Measurements from ENCODE around the gene RIMS3.

RIMS3 gene

DNA sequence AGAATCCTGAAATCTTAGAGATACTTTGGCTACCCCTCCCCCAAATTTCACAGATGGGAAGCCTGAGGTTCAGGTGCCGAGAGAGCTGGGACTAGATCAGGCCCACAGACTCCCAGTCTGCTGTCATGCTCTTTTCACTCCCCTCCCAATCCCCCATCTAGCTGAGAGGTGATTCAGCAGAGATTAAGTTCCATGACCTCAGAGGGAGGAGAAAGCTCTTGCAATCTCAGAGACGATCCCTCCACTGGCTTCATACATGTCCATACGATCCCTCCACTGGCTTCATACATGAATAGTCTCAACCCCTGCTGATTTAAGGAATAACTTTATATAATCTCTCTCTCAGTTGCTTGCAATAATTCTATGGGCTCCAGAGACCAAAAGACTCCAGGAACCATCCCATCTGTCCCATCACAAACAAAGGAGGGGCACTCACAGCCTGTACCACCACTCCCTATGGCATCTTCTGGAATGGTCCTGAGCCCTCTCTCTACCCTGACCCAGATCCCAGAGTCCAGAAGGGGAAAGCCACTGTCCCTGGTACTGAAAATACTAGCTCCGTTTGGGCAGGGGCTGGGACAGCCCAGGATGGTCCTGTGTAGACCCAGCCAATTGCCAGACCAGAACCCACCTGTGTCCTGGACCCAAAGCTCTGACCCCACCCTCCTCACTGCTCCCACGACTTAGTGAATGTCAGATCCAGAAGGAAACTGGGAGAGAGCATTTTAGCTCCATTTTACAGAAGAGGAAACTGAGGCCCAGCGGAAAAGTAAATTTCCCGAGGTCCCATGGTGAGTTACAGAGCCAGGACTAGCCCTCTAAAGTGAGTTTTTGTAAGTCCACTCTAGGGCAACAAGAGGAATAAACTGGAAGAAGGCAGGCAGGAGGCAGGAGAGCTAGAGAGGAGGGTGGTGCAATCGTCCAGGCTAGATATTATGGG is 27.1 kb downstream of the RIMS3 start:
- Histone ChIP-seq H3K4me3 (no peak overlapping the region), H3K27ac (no peak overlapping the region)
- no peak for DNase-seq (ENCODE audit: low spot score)
- TF ChIP-seq, protein P1, sequence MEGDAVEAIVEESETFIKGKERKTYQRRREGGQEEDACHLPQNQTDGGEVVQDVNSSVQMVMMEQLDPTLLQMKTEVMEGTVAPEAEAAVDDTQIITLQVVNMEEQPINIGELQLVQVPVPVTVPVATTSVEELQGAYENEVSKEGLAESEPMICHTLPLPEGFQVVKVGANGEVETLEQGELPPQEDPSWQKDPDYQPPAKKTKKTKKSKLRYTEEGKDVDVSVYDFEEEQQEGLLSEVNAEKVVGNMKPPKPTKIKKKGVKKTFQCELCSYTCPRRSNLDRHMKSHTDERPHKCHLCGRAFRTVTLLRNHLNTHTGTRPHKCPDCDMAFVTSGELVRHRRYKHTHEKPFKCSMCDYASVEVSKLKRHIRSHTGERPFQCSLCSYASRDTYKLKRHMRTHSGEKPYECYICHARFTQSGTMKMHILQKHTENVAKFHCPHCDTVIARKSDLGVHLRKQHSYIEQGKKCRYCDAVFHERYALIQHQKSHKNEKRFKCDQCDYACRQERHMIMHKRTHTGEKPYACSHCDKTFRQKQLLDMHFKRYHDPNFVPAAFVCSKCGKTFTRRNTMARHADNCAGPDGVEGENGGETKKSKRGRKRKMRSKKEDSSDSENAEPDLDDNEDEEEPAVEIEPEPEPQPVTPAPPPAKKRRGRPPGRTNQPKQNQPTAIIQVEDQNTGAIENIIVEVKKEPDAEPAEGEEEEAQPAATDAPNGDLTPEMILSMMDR (IDR thresholded peaks at IDR 0.05) = no peak

DNA sequence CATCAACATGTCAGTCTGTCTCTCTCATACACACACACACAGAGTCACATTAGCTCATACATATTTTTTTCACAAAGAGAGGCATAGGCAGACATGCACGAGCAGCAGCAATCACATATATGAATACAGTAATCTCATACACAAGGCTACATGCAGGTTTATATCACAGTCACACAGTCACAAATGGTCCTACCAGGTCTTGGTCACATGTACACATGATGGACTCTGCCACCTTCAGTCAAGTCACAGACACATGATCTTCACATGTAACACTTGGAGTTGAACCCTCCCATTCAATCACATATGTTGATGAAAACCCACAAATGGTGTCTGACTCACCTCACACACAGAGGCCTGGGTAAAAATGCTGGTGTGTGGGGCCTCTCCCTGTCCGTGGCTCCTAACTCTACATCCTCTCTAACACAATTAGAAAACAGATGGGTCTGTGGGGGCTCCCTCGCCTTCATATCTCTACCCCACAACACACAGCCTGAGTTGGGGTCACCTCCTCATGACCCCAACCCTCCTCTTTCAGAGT is 27.9 kb downstream of the RIMS3 start:
- TF ChIP-seq, protein P1 (IDR thresholded peaks at IDR 0.05) = no peak
- H3K27ac ChIP-seq = no peak overlapping the region
- no peak overlapping the region for H3K4me3 ChIP-seq
- DNase-seq (ENCODE audit: low spot score) = no peak

DNA sequence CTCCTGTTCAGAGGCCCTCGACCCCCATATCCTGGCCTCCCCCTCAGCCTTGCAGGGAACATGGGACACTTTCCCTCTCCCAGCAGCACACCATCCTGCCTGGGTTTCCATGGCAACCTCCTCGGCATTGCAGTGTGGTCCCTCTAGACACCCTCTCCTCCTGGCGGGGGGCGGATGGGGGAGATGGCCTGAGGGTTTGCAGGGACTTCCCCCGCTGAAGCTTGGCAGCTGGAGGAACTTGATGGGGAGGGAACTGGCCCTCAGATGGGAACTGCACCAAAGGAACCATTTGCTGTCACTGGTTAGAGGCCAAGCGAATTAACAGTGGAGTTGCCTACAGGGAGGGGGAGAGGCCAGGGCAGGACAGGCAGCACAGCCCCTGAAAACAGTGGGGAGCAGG is 28.7 kb downstream of the RIMS3 start:
- no peak overlapping the region for H3K27ac ChIP-seq
- no peak overlapping the region for H3K4me3 ChIP-seq
- TF ChIP-seq, protein P1 (IDR thresholded peaks at IDR 0.05) = no peak
- no peak for DNase-seq (ENCODE audit: low spot score)

DNA sequence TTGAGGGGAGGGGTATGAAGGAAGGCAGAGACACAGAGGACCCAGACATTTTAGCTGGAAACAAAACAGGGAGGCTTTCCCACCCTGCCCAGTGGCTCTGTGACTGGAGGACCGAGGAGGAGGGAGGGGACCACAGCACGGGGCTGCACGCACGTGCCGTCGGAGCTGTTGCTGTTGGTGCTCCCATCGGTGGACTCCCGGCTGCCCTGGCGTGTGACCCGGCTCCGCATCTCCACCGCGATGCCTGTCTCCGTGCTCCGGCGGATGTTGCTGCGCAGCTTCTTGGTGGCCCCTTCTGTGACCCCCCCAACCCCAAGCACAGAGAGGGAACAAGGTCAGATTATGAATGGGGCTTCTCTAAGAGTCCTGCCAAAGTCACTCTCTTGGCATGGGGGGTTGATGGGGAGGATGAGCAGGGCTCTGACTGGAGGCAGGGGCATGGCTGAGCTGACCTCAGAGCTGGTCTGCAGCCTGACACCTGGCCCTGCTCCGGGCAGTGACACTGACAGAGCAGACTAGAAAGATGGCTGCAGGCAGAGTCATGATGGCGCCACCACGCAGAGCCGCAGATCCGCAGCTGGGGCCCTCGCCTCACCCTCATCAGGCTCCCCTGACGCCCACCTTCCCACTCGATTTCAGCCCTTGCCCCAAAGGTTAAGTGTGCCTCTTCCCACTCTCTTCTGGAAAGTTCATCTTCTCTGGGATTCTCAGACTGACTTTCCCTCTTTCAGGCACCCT is 29.6 kb downstream of the RIMS3 start:
- DNase-seq (ENCODE audit: low spot score) = no peak
- TF ChIP-seq, protein P1 (IDR thresholded peaks at IDR 0.05) = no peak
- H3K4me3 ChIP-seq = no peak overlapping the region
- no peak overlapping the region for H3K27ac ChIP-seq

DNA sequence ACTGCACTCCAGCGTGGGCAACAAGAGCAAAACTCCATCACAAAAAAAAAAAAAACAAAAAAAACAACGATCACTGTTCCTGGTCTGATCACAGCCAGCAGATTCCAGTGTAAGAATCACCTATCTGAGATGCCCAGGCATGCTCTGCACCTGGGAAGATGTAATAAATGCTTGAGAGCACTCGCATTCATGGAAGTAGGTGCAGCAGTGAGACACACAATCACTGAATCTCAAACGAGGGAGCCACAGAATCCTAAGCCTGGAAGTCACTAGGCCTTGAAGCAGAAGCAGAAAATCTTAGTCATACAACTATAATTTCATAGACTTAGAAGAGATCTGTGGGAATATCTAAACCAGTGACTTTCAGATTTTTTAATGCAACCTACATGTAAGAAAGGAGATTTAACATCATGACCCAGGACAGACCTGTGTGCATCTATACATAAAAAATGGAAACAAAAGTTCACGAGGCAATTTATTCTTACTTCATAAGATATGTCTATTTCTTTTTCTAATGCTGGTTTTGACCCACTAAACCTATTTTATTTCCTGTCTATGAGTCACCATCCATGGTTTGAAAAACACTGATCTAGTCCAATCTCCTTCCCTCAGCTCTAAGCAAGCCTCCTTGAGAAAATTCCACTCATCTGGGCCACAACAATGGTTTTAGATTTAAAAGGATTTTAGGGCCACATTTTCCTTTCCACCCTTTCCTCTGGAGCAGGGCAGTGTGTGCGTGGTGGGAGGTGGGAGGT is 30.4 kb downstream of the RIMS3 start:
- DNase-seq (ENCODE audit: low spot score) = no peak
- no peak overlapping the region for H3K4me3 ChIP-seq
- H3K27ac ChIP-seq = no peak overlapping the region
- TF ChIP-seq, protein P1 (IDR thresholded peaks at IDR 0.05) = no peak

DNA sequence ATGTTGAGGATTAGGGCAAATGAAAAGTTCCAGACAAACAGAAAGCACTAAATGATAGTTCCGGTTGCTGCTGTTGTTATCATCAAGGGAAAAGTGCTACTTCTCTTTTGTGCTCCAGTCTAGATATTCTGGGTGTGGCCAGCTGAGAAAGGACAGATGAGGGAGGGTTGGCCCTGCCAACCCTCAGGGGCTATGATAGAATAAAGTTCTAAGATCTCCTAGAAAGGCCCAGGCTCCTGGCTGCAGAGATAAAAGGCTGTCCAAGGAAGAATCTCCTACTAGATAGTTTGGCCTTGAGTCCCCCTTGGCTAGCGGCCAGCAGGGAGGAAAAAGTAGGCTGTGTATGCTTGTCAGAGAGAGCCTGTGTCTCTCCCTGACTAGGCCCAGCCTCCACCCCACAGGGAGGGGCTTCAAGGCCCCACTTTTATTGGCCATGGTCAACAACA is 31.5 kb downstream of the RIMS3 start:
- TF ChIP-seq, protein P1 (IDR thresholded peaks at IDR 0.05) = no peak
- DNase-seq (ENCODE audit: low spot score) = no peak
- no peak overlapping the region for H3K27ac ChIP-seq

More for the DNA sequence above, 31.5 kb downstream of the RIMS3 start:
- H3K4me3 ChIP-seq = no peak overlapping the region

Data from coronary artery (tissue), 2 donors.